ENCODE data around the gene OXLD1. TPM values are rescaled to one million over a fixed set of nuclear protein-coding genes. Genes with fewer than 3 reads are reported as not detected.

The OXLD1 gene
- total RNA-seq, 1 experiment from 2014 or later = 42.8 TPM

GRCh38 chr17:81665205-81666091 lies 957 bp downstream of the OXLD1 start:
- TF ChIP-seq REST (IDR thresholded peaks at IDR 0.05; ENCODE audit: insufficient read depth in 1 of 2, low read depth in 2 of 2, low read length in 1 of 2) = no peak
- TF ChIP-seq SIN3A (IDR thresholded peaks at IDR 0.05; ENCODE audit: borderline replicate concordance, insufficient read depth, low read depth, low read length) = no peak
- TF ChIP-seq CTCF (IDR thresholded peaks at IDR 0.05) = no peak
- no peak for TF ChIP-seq POLR2AphosphoS5 (IDR thresholded peaks at IDR 0.05; ENCODE audit: low read depth, low read length)
- TF ChIP-seq TCF7L2 (IDR thresholded peaks at IDR 0.05; ENCODE audit: low read depth, low read length) = no peak
- Histone ChIP-seq H3K36me3 (ENCODE audit: control insufficient read depth, insufficient read depth, low read length) (no peaks in the 10 kb centered on the region; the same call in 1 of the 2 replicates), H3K27ac (ENCODE audit: low read length) (peak overlapping the region; percentile 99), H3K4me1 (ENCODE audit: control insufficient read depth, insufficient read depth, low read length) (peaks cover 21% of the 10 kb centered on the region), H3K27me3 (ENCODE audit: control insufficient read depth, insufficient read depth, low read length) (no peaks in the 10 kb centered on the region), H3K4me3 (ENCODE audit: low read depth in 2 of 2, low read length in 2 of 2) (peak overlapping the region; percentile 86 to 88), H3K9me3 (ENCODE audit: control insufficient read depth, insufficient read depth, low read depth, low read length) (no peaks in the 10 kb centered on the region)
- DNase-seq (ENCODE audit: low read depth, low spot score) (no peak), ATAC-seq (peak; percentile 27)
- CTCF ChIA-PET = no interaction called here
- POLR2A ChIA-PET = interaction anchor here (0.6 to 1.1 kb wide), 2 partner anchors 18 to 34 kb away, joined by 3 read pairs; partner anchors contain the start of genes ARL16 and HGS
- in situ Hi-C loops (cut with HindIII; ENCODE audit: low pct_unique_long_range_greater_than_20kb, low sequenced_read_pairs) = no loop called here
- intact Hi-C loops (cut with micrococcal nuclease; ENCODE audit: unreplicated experiment) = loop anchor here (5.0 kb wide), 1 partner anchor 33 kb away; no protein-coding TSS in a partner anchor
- no TSS peak for BruUV-seq (replicated peaks)

- ChIA-PET CTCF (interaction anchor here (0.6 kb wide), 1 partner anchor 20 kb away, joined by 5 read pairs; no protein-coding TSS in a partner anchor), POLR2A (interaction anchor here (0.7 kb wide), 2 partner anchors 15 to 236 kb away, joined by 4 to 12 read pairs; no protein-coding TSS in a partner anchor)
- H3K9me3 ChIP-seq (ENCODE audit: control insufficient read depth, insufficient read depth, low read depth, low read length) = no peaks in the 10 kb centered on the region
- in situ Hi-C loops (cut with HindIII; ENCODE audit: low pct_unique_long_range_greater_than_20kb, low sequenced_read_pairs) = no loop called here
- ATAC-seq (no peak), DNase-seq (ENCODE audit: low read depth, low spot score) (no peak)
- no peak overlapping the region for H3K27ac ChIP-seq (ENCODE audit: low read length)
- no TSS peak for BruUV-seq (replicated peaks)
- intact Hi-C loops (cut with micrococcal nuclease; ENCODE audit: unreplicated experiment) = no loop called here
- H3K4me3 ChIP-seq (ENCODE audit: low read depth in 2 of 2, low read length in 2 of 2) = no peak overlapping the region
- H3K27me3 ChIP-seq (ENCODE audit: control insufficient read depth, insufficient read depth, low read length) = no peaks in the 10 kb centered on the region
- H3K4me1 ChIP-seq (ENCODE audit: control insufficient read depth, insufficient read depth, low read length) = peaks cover 21% of the 10 kb centered on the region
- H3K36me3 ChIP-seq (ENCODE audit: control insufficient read depth, insufficient read depth, low read length) = no peaks in the 10 kb centered on the region; the same call in 1 of the 2 replicates
- no peak for TF ChIP-seq TCF7L2 (IDR thresholded peaks at IDR 0.05; ENCODE audit: low read depth, low read length)
- TF ChIP-seq SIN3A (IDR thresholded peaks at IDR 0.05; ENCODE audit: borderline replicate concordance, insufficient read depth, low read depth, low read length) = no peak
- no peak for TF ChIP-seq CTCF (IDR thresholded peaks at IDR 0.05)
- TF ChIP-seq POLR2AphosphoS5 (IDR thresholded peaks at IDR 0.05; ENCODE audit: low read depth, low read length) = no peak
- TF ChIP-seq REST (IDR thresholded peaks at IDR 0.05; ENCODE audit: insufficient read depth in 1 of 2, low read depth in 2 of 2, low read length in 1 of 2) = no peak
These were observed 2.3 kb downstream of the OXLD1 start for GRCh38 chr17:81664051-81664470.

Data from Panc1 (cell line).